GM21576 (cell line): ENCODE data around the gene CORO7.
"Not testable (repeated sequence)": the region's sequence is repeated elsewhere in the genome, so short reads cannot be mapped to it uniquely, and the experiment has no call there.

Experiments
- ATAC-seq: cut with Tn5 transposase; IDR thresholded peaks from one replicate; pipeline ENCODE4 v1.9.1; 2021; ENCODE audit warnings: mild to moderate bottlenecking, moderate library complexity; ENCODE audit not compliant: unreplicated experiment

CORO7 gene

DNA sequence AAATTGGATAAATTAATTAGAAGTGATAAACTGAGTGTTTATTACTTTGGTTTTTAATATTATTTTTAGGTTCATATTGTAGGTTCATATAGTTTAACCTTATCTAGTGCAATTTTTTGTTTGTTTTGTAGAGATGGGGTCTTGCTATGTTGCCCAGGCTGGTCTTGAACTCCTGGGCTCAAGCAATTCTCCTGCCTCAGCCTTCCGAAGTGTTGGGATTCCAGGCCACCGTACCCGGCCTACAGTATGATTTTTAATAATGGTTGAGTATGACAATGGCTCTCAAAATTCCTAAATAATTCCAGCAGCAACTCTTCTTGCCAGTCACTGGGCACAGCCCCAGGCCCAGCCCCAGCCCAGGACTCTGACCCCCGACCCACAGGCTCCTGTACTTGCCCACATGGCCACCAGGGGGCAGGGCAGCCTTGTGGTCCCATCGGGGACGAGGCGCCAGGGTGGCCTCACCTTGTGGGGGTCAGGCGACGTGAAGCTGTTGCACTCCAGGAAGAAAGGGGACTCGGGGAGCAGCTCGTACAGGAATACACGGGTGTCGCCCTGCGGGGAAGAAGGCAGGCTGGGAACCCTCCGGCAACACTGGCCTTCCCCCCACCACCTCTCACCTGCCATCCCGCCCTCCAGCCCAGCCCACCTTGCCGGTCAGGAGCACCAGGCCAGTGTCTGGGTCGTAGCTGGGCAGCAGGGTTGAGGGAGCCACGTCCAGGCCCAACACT is 57.4 kb downstream of the CORO7 start:
- no peak for ATAC-seq

DNA sequence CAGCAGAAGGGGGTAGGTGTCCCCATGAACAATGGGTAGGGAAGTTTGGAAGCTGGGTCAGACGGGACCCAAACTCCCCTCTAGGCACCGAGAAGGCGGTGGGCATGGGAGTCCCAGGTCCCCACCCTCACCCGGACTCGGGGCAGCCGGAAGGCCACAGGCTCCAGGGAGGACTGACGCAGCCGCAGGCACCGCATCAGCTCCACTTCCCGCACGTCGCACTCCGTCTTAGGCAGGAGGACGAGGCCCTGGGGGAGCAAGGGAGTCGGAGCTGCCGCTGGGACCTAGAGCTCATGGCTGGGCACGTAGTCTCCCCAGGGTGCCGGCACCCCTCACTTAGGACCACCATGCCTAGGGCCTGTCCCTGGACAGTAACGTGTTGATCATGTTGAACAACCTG is 58.2 kb downstream of the CORO7 start:
- ATAC-seq = no peak

DNA sequence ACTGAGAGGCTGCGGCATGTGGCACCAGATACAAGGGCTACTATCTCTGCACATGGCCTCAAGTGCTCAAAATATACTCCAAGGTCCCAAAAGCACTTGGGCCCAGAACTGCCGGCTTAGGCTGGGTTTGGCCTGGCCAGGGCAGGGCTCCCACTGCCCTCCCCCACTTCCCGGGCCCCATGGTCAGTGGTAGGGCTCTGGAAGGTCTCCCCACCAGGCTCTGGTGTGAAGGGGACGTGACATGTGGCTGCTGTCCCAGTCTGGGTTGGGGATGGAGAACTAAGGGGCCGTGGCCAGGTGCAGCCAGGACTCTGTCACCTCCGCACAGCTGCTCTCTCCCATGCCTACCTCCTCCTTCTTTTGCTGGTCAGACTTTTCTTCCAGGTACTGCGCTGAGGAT is 59.6 kb downstream of the CORO7 start:
- no peak for ATAC-seq

DNA sequence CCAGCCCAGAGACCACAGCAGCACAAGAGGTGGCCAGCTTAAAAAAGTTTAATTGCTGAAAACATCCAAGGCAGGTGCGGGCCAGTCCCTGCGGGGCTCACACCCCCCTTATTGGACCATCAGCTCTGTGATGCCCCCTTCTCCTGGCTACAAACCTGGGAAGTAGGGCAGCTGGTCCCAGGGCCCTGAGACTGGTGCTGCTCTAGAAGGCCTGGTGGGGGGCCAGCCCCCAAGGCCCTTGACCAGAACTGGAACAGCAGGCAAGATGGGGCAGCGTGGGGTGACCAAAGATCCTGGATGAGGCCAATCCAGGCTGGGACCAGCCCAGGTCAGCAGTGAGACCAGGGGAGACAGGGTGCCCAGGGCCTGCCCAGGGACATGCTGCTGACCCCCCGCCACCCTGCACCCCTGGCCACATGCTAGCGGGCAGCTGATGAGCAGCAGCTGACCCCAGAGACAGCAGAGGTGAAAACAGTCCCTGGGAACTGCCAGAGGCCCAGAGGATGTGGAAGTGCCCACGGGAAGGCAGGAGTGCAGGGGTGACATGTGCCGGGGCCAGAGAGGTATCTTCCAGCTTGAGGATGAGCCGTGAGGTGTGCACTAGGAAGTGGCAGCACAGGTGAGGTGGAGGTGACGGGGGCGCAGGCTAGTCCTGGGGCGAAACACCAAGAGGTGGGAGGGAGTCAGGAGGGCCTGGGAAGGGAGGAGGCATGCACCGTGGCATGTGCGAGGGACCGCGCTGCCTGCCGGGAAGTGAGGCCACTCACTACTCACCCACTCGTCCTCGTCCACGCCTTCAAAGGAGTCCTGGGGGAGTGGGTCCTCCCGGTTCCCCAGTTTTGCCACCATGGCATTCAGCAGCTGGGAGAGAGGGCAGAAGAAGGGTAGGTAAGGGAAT is 61.6 kb downstream of the CORO7 start:
- ATAC-seq = no peak

DNA sequence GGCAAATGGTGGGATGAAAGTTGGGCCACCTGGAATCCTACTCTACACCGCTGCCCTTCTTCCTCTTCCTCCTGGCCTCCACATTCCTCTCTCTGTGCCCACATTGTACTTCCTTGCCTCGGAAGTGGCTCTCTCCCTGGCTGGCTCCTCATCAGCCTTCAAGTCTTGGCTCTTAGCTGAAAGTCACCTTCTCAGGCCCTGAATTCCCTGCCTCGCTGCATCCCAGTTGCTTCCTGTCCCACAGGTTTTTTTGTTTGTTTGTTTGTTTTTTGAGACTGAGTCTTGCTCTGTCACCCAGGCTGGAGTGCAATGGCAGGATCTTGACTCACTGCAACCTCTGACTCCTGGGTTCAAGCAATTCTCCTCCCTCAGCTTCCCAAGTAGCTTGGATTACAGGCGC is 62.7 kb downstream of the CORO7 start:
- ATAC-seq = no peak

DNA sequence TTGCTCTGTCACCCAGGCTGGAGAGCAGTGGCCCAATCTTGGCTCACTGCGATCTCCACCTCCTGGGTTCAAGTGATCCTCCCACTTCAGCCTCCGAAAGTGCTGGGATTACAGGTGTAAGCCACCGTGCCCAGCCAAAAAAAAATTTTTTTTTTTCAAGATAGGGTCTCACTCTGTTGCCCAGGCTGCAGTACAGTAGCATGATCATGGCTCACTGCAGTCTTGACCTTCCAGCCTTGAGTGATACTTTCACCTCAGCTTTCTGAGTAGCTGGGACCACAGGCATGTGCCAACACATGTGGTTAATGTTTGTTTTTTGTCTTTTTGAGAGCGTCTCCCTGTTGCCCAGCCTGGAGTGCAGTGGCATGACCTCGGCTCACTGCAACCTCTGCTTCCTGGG is 63.6 kb downstream of the CORO7 start:
- no peak for ATAC-seq

DNA sequence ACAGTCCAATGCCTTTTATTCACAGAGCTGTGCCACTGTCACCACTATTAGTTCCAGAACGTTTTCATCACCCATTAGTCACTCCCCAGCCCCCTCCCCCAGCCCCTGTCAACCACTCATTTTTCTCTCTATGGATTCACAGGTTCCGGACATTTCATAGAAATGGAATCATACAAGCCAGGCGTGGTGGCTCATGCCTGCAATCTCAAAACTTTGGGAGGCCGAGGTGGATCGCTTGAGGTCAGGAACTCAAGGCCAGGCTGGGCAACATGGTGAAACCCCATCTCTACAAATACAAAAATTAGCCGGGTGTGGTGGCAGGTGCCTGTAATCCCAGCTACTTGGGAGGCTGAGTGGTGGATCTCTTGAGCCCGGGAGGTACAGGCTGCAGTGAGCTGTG is 64.5 kb downstream of the CORO7 start:
- no peak for ATAC-seq

DNA sequence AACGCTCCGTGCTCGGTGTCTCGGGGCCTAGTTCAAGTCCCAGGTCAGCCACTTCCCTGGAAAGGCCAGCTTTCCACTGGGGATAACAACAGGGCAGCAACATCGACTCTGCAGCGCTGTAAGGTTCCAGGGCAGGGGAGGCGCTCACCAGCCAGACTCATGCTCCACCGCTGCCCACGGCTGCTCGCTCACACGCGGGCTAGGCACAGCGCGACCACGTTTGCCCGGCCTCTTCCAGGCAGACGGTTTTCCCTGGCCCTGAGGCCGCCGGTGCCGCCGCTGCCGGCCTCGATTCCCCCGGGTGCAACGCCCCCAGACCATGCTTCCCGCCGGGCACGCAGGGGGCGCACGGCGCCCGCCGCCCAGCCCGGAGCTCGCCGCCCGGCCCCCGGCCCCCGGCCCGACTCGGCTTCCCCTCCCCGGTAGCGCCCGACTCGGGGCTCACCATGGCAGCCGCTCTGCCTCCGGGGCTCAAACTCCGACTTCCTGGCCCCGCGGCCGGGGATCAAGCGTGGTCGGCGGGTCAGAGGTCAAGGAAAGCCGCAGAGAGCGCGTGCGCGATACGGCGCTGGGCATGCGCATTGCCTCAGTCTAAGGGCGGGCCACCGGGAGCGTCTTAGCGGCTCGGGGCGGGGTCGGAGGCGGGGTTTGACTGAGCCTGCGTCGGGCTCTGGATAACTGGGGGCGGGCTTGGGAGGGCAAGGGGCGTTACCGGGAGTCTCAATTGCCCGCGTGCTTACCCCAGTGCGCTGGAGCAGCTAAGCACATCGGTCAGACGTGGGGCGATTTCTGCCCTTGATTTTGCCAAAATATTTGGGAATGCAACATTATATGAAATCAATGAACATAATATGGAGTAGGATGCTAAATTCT is 65.4 kb downstream of the CORO7 start, which contains the start of gene PAM16:
Gene PAM16 (minus strand): TSS at position 535 of the 873 bp plus-strand sequence. CDS start 87 bp downstream, at position 448.
- peak; percentile 89 for ATAC-seq

DNA sequence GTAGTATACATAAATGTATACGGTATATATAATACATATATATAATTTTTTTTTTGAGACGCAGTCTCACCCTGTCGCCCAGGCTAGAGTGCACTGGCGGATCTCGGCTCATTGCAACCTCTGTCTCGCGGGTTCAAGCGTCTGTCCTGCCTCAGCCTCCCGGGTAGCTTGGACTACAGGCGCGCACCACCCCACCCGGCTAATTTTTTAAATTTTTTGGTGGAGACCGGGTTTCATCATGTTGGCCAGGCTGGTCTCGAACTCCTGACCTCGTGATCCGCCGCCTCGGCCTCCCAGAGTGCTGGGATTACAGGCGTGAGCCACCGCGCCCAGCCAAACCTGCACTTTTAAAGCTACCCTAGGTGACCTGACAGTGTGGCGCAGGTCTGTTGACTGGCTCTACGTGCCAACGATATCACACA is 66.0 kb downstream of the CORO7 start:
- no peak for ATAC-seq

DNA sequence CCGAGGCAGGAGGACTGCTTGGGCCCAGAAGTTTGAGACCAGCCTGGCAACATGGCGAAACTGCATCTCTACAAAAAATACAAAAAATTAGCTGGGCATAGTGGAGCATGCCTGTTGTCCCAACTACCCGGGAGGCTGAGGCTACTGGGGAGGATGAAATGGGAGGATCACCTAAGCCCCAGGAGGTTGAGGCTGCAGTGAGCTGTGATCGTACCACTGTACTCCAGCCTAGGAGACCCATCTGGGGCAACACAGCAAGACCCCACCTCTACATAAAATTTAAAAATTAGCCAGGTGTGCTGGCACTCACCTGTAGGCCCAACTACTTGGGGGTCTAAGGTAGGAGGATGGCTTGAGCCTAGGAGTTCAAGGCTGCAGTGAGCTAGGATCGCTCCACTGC is 67.1 kb downstream of the CORO7 start:
- ATAC-seq = no peak

DNA sequence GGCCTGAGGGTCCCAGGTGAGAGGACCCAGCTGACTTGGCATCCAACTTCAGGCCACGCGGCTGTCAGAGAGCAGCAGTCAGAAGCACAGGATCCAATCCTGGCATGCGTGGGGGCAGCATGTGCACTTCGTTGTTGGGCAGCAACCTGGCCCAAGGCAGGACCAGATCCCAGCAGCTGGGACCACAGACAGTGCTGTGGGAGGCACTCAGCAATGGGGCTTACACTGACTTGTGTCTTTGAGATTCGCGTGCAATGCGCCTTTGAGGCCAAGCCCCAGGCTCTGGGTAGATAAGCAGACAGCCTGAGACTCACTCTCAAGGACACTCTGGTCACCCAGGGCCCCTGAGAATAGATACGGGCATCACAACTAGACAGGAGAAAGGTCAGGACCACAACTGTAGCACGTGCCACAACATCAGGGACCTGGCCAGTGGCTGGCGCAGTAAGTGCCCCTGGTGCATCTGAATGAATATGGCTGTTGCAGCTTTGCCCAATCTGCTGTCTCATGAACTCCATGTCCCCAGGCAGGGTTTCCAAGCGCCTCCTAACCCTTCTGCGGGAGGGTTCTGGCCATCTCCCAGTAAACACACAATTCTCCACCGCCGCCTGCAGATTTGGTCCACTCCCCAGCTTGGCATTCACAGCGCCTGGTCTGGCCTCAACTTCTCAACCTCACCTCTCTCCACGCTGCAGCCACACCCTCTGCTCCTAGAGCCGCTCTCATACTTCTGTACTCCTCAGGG is 68.5 kb downstream of the CORO7 start:
- no peak for ATAC-seq

DNA sequence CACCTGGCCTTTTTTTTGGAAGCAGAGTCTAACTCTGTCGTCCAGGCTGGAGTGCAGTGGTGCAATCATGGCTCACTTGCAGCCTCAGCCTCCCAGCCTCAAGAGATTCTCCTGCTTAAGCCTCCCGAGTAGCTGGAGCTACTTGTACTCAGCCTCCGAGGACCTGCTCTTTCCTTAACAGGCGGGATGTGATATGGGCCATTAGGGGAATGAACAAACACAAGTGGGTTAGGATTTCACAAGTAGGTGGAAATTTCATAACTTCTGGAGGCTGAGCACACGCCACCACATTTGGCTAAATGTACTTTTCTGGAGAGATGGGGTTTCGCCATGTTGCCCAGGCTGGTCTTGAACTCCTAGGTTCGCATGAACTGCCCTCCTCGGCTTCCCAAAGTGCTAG is 69.4 kb downstream of the CORO7 start:
- ATAC-seq = no peak

DNA sequence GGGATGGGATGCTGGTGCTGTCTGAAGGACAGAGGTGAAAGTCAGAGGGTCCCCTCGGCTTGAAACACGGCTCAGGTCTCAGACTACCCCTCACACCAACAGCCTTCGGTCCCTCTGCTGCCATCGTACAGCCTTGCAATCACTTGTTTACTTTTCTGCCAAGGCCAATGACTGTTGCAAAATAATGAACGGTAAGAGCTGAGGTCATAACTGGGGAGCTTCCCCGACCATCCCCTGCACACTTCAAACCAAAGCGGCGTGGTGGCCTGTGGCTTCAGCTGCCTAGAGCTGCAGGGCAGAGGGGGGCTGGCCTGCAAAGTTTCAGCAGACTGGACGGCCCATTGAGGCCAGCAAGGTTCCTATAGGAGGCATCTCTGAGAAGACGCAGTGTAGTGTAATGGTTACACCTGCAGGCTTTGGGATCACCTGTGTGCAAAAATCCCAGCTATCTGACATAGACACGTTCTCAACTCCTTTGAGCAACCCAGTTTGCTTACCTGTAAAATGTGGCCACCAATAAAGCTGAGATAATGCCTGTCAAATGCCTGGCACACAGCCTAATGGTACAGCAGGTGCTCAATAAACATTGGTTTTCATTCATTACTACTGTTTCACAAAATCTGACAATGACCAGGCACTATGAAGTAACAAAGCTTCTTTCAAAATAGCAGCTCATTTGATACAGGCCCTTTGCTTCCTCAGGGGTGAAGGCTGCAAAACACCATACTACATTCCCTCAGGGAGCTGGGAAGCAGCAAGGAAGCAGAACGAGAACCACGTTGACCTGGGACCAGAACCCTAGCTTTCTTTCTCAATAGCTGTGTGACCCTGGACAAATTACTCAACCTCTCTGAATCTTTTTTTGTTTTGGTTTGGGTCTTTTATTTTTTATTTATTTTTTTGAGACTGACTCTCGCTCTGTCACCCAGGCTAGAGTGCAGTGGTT is 70.3 kb downstream of the CORO7 start:
- ATAC-seq = no peak

DNA sequence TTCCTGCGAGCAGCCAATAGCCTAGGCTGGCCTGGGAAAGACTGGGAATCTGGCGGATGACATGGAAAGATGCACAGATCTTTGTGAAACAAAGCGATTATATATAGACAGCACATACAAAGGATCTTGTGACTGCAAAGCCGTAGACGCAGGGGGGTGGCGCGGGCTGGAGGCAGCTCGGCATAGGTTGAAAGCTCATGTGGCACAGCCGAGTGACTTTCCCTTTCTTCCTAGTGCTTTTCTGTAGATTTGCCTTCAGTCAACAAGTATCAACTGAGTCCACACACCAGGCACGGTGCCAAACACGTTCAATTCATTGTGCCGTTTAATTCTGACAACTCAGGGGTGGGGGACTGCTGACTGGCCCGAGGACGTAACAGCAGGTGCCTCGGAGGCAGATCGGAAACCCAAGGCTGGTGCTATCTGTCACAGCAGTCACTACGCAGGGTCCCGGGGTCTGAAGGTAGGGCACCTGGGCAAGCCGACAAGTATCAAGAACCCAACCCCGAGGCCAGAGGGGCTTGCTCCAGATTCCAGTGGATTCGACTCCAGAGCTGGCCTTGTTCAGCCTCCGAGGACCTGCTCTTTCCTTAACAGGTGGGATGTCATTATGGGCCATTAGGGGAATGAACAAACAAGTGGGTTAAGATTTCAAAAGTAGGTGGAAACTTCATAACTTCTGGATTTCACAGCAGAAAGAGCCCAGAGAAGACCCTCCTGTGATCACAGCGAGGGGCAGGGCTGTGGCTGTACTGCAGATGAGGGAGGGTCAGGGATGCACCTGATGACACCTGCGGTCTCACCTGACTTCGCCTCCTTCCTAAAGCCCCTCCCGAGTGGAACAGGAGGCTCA is 71.2 kb downstream of the CORO7 start:
- no peak for ATAC-seq

DNA sequence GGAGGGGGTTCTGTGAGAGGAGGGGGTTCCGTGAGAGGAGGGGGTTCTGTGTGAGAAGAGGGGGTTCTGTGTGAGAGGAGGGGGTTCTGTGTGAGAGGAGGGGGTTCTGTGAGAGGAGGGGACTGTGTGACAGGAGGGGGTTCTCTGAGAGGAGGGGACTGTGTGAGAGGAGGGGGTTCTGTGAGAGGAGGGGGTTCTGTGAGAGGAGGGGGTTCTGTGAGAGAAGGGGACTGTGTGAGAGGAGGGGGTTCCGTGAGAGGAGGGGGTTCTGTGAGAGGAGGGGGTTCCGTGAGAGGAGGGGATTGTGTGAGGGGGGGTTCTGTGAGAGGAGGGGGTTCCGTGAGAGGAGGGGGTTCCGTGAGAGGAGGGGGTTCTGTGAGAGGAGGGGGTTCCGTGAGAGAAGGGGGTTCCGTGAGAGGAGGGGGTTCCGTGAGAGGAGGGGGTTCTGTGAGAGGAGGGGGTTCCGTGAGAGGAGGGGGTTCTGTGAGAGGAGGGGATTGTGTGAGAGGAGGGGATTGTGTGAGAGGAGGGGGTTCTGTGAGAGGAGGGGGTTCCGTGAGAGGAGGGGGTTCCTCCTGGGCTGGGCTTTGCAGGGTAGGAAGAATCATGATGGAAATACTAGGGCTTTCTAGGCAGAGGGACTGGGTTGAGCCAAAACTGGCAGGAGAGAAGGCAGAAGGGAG is 72.0 kb downstream of the CORO7 start:
- ATAC-seq = not testable (repeated sequence)

DNA sequence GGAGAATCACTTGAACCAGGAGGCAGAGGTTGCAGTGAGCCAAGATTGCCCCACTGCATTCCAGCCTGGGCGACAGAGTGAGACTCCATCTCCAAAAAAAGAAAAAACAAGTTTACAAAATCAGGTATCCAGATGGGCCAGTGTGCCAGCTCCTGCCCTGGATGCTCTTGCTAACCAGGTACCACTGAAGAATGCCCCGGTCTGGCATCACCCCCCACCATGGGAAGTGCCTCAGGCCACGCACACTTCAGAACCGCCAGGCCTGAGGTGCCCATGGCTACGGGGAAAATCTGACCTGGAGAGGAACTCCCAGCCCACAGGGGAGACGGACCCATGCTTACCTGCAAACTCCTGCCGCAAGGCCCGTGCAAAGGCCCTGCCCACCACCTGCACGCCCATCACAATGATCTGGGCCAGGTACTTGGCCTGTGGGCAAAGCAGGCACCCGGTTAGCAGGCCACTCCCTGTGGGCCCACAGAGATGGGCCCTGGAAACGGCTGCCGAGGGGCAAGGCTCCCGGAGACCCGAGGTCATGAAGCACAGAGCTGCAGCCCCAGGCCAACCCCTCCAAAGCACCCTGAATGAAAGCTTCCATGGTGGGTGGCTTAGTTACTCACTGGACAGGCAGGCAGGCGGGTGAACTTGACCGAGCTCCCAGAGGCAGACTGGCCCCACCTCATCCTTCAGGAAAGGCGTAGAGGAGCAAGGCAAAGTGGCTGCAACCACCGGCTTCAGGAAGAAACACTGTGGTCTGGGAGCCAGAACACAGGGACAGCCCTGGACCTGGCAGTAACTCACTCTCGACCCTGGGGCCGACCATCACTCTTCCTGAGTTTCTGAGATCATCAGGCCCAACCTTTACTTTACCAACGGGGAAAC is 73.3 kb downstream of the CORO7 start:
- no peak for ATAC-seq

DNA sequence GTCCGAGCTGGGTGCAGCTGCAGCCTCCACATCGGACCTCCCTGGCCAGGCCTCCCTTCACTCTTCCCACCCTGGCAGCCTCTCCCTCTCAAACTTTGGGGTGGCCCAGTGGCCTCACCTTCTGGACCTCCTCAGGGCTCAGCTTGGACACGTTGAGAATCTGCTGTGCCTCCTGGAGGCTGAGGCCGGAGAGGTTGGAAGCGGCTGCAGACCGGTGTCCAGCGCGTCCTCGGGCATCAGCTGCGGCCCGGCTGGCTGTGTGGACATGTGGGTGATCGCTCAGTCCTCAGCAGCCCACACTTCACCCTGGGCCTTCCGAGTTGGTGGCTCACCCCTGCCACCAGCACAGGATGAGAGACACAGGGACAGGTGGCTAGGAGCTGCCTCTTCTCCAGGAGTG is 75.1 kb downstream of the CORO7 start:
- no peak for ATAC-seq
